ENCODE results near the gene CAB39. TPM values are rescaled to one million over a fixed set of nuclear protein-coding genes. Genes with fewer than 3 reads are reported as not detected.

CAB39 gene
- total and polyA plus RNA-seq, 2 donors (not counting 1 experiment from before 2014, with no cell fraction given): 21.7 to 75.7 TPM

DNA sequence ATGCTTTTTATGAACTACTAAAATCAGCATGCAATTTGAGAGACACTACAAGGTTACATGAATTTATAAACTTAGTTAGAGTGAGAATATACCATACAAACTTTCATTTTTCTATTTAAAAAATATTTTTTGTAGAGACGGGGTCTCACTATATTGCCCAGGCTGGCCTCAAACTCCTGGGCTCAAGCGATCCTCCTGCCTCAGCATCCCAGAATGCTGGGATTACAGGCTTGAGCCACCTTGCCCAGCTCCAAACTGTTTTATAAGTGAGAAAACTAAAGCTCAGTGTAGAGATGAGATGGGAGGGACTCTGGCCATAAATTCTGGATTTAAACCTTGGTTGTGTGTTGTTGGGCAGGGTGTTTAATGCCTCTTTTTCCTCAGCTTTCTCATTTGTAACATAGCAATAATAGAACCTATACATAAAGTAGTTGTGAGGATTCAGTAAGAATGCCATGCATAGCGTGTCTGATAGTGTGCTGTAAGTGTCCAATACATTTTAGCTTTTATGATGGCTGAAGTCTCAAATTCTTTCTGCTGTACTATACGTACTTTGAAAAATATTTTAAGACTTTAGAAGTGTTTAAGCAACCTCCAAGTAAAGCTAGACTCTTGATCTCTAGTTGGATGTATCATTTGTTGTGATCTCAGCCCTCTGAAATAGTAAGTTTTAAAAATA, 9.7 kb downstream of the CAB39 start:
- DNase-seq (no peak), ATAC-seq (ENCODE audit: low read depth) (no peak)
- Histone ChIP-seq H3K4me2 (replicated peaks; ENCODE audit: low read depth, low read length, poor library complexity, severe bottlenecking) (peak overlapping the region; percentile 45), H4K20me1 (ENCODE audit: control insufficient read depth, insufficient read depth, low read length, poor library complexity, severe bottlenecking) (peaks cover 67% of the 10 kb centered on the region), H3K79me2 (ENCODE audit: control insufficient read depth, insufficient read depth, low read length) (peaks cover 98% of the 10 kb centered on the region), H2AFZ (ENCODE audit: insufficient read depth, low read depth, low read length, poor library complexity, severe bottlenecking) (no peak overlapping the region), H3K4me1 (ENCODE audit: control insufficient read depth in 2 of 2, insufficient read depth in 2 of 2, low read length in 2 of 2) (peaks cover 37% of the 10 kb centered on the region in 2 donors), H3K27me3 (replicated peaks in 1 of 4; ENCODE audit: control extremely low read depth in 1 of 4, control insufficient read depth in 3 of 4, insufficient read depth in 4 of 4, low read length in 3 of 4) (no peaks in the 10 kb centered on the region), H3K36me3 (replicated peaks in 1 of 2; ENCODE audit: control extremely low read depth in 1 of 2, control insufficient read depth in 1 of 2, extremely low read depth in 1 of 2, insufficient read depth in 2 of 2, low read length in 1 of 2) (peaks cover 8 to 12% of the 10 kb centered on the region in 2 experiments), H3K9me3 (ENCODE audit: control extremely low read depth in 1 of 3, control insufficient read depth in 2 of 3, insufficient read depth in 1 of 3, low read length in 2 of 3) (no peaks in the 10 kb centered on the region), H3K27ac (ENCODE audit: low read length in 2 of 2) (peak overlapping the region in 1 of 2 donors; percentile 45), H3K9ac (ENCODE audit: low read length) (no peak overlapping the region), H3K4me3 (ENCODE audit: control extremely low read depth in 1 of 5, extremely low read depth in 1 of 5, insufficient read depth in 1 of 5, low read depth in 2 of 5, low read length in 4 of 5) (no peak overlapping the region)
- intact Hi-C loops (cut with micrococcal nuclease): no loop called here
- no peaks in the 10 kb centered on the region for H3K27me3 Mint-ChIP-seq
- H3K4me3 Mint-ChIP-seq: no peak overlapping the region
- no peak overlapping the region for H3K27ac Mint-ChIP-seq
- TF ChIP-seq, protein P1, sequence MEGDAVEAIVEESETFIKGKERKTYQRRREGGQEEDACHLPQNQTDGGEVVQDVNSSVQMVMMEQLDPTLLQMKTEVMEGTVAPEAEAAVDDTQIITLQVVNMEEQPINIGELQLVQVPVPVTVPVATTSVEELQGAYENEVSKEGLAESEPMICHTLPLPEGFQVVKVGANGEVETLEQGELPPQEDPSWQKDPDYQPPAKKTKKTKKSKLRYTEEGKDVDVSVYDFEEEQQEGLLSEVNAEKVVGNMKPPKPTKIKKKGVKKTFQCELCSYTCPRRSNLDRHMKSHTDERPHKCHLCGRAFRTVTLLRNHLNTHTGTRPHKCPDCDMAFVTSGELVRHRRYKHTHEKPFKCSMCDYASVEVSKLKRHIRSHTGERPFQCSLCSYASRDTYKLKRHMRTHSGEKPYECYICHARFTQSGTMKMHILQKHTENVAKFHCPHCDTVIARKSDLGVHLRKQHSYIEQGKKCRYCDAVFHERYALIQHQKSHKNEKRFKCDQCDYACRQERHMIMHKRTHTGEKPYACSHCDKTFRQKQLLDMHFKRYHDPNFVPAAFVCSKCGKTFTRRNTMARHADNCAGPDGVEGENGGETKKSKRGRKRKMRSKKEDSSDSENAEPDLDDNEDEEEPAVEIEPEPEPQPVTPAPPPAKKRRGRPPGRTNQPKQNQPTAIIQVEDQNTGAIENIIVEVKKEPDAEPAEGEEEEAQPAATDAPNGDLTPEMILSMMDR (IDR thresholded peaks at IDR 0.05): no peak
- TF ChIP-seq EZH2 (IDR thresholded peaks at IDR 0.05; ENCODE audit: borderline replicate concordance, insufficient read depth, low read depth, low read length, poor library complexity, severe bottlenecking): no peak
- ChIA-PET POLR2A (no interaction called here), CTCF (interaction anchor here (1.4 to 1.5 kb wide), 2 partner anchors 9 to 714 kb away, joined by 3 to 7 read pairs; no protein-coding TSS in a partner anchor)
- H3K4me1 Mint-ChIP-seq: peaks cover 62% of the 10 kb centered on the region
- H3K9me3 Mint-ChIP-seq (ENCODE audit: insufficient read depth): no peaks in the 10 kb centered on the region
- 100% methylated on average over 2 of the region's 4 CpGs for WGBS (ENCODE audit: insufficient coverage)

DNA sequence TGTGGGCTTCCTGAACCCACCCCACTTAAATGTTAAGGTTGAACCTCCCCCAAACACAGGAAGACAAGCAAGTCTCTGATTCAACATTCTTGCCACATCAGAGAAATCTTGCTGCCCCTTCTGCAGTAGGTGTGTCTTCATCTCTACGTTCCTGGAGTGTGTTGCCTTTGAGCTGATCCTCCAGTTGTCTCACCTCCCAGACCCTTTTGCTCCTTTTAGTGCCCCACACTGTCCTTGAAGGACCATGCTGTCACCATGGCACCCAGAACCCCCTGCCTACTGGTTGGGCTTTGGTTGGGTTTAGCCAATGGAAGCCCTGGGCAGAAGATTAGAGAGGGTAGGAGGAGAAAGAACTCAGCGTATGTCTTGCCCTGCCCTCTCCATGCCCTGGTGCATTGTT, 10.7 kb downstream of the CAB39 start:
- no peak for ATAC-seq (ENCODE audit: low read depth)
- no peaks in the 10 kb centered on the region for H3K27me3 Mint-ChIP-seq
- intact Hi-C loops (cut with micrococcal nuclease): no loop called here

More for the DNA sequence above, 10.7 kb downstream of the CAB39 start:
- WGBS (ENCODE audit: insufficient coverage): 20% methylated on average over 1 of the region's 2 CpGs
- peaks cover 8 to 14% of the 10 kb centered on the region in 2 experiments for H3K36me3 ChIP-seq (replicated peaks in 1 of 2; ENCODE audit: control extremely low read depth in 1 of 2, control insufficient read depth in 1 of 2, extremely low read depth in 1 of 2, insufficient read depth in 2 of 2, low read length in 1 of 2)
- no peaks in the 10 kb centered on the region for H3K27me3 ChIP-seq (replicated peaks in 1 of 4; ENCODE audit: control extremely low read depth in 1 of 4, control insufficient read depth in 3 of 4, insufficient read depth in 4 of 4, low read length in 3 of 4)
- no peak overlapping the region for H3K4me2 ChIP-seq (replicated peaks; ENCODE audit: low read depth, low read length, poor library complexity, severe bottlenecking)
- no peak overlapping the region for H3K4me3 Mint-ChIP-seq
- H3K27ac Mint-ChIP-seq: peak overlapping the region; percentile 13
- no peak overlapping the region for H3K9ac ChIP-seq (ENCODE audit: low read length)
- CTCF ChIA-PET: interaction anchor here (1.2 to 1.5 kb wide), 2 partner anchors 10 to 39 kb away, joined by 3 to 7 read pairs; no protein-coding TSS in a partner anchor
- no peak overlapping the region for H3K27ac ChIP-seq (ENCODE audit: low read length in 2 of 2)
- POLR2A ChIA-PET: interaction anchor here (0.7 kb wide), 2 partner anchors 10 to 143 kb away, joined by 4 to 5 read pairs; no protein-coding TSS in a partner anchor
- H3K9me3 Mint-ChIP-seq (ENCODE audit: insufficient read depth): no peaks in the 10 kb centered on the region
- DNase-seq: no peak
- peaks cover 66% of the 10 kb centered on the region for H4K20me1 ChIP-seq (ENCODE audit: control insufficient read depth, insufficient read depth, low read length, poor library complexity, severe bottlenecking)
- H3K4me1 ChIP-seq (ENCODE audit: control insufficient read depth in 2 of 2, insufficient read depth in 2 of 2, low read length in 2 of 2): peaks cover 30% of the 10 kb centered on the region in 2 donors
- H3K4me1 Mint-ChIP-seq: peaks cover 52% of the 10 kb centered on the region
- H2AFZ ChIP-seq (ENCODE audit: insufficient read depth, low read depth, low read length, poor library complexity, severe bottlenecking): no peak overlapping the region
- peaks cover 98% of the 10 kb centered on the region for H3K79me2 ChIP-seq (ENCODE audit: control insufficient read depth, insufficient read depth, low read length)
- TF ChIP-seq, protein P1 (IDR thresholded peaks at IDR 0.05): no peak
- no peak for TF ChIP-seq EZH2 (IDR thresholded peaks at IDR 0.05; ENCODE audit: borderline replicate concordance, insufficient read depth, low read depth, low read length, poor library complexity, severe bottlenecking)
- no peak overlapping the region for H3K4me3 ChIP-seq (ENCODE audit: control extremely low read depth in 1 of 5, extremely low read depth in 1 of 5, insufficient read depth in 1 of 5, low read depth in 2 of 5, low read length in 4 of 5)
- no peaks in the 10 kb centered on the region for H3K9me3 ChIP-seq (ENCODE audit: control extremely low read depth in 1 of 3, control insufficient read depth in 2 of 3, insufficient read depth in 1 of 3, low read length in 2 of 3)

All from B cell (primary cell).